ENCODE measurements around the gene MEF2D. TPM values are rescaled to one million over a fixed set of nuclear protein-coding genes. Genes with fewer than 3 reads are reported as not detected.

The MEF2D gene
- total and polyA plus RNA-seq, 8 donors = 7.7 to 136 (median 18.8) TPM

GRCh38 chr1:156500793-156501506 is 375 bp upstream of the MEF2D start:
- Histone ChIP-seq H3K27me3 (no peaks in the 10 kb centered on the region), H3K27ac (peak overlapping the region; percentile 99 to 100 (median 100)), H3K9me3 (no peaks in the 10 kb centered on the region), H3K36me3 (no peaks in the 10 kb centered on the region), H3K4me3 (peak overlapping the region; percentile 80 to 95 (median 88)), H3K4me1 (peaks cover 66 to 78% (median 77%) of the 10 kb centered on the region in 4 donors)
- TF ChIP-seq POLR2AphosphoS5 (IDR thresholded peaks at IDR 0.05) (peak; percentile 97 to 99 (median 99)), EP300 (IDR thresholded peaks at IDR 0.05) (peak; percentile 17), POLR2A (IDR thresholded peaks at IDR 0.05) (peak in 2 of 4 donors; percentile 72 to 84), CTCF (IDR thresholded peaks at IDR 0.05) (peak in 5 of 7 experiments; percentile 26 to 65 (median 50))
- intact Hi-C loops (cut with DNase I; ENCODE audit: low total_unique reads) = no loop called here
- DNase-seq = peak; percentile 95 to 99
- 0 to 1% (median 0%) methylated on average over 30 to 56 of the region's 57 CpGs for WGBS, 5 donors

- TF ChIP-seq CTCF (IDR thresholded peaks at IDR 0.05) (no peak), EP300 (IDR thresholded peaks at IDR 0.05) (no peak), POLR2A (IDR thresholded peaks at IDR 0.05) (no peak), POLR2AphosphoS5 (IDR thresholded peaks at IDR 0.05) (no peak)
- H3K4me1 ChIP-seq = peaks cover 71 to 83% (median 80%) of the 10 kb centered on the region in 4 donors
- intact Hi-C loops (cut with DNase I; ENCODE audit: low total_unique reads) = no loop called here
- no peaks in the 10 kb centered on the region for H3K9me3 ChIP-seq
- peak overlapping the region; percentile 80 to 95 (median 88) for H3K4me3 ChIP-seq
- DNase-seq = peak in 1 of 2 donors; percentile 87
- WGBS, 5 donors = 0 to 1% (median 1%) methylated on average over 21 to 51 of the region's 51 CpGs
- peaks cover 0 to under 1% (median 0%) of the 10 kb centered on the region in 4 donors for H3K36me3 ChIP-seq
- H3K27ac ChIP-seq = peak overlapping the region; percentile 98 to 100 (median 100)
- no peaks in the 10 kb centered on the region for H3K27me3 ChIP-seq
These were observed 583 bp downstream of the MEF2D start for GRCh38 chr1:156499842-156500542.

GRCh38 chr1:156499194-156499841 is 1.3 kb downstream of the MEF2D start:
- peak in 1 of 2 donors; percentile 25 for DNase-seq
- Histone ChIP-seq H3K27ac (peak overlapping the region; percentile 98 to 100 (median 100)), H3K27me3 (no peaks in the 10 kb centered on the region), H3K9me3 (no peaks in the 10 kb centered on the region), H3K4me3 (peak overlapping the region; percentile 80 to 95 (median 88)), H3K36me3 (peaks cover 0 to 7% (median 0%) of the 10 kb centered on the region in 4 donors), H3K4me1 (peaks cover 72 to 83% (median 81%) of the 10 kb centered on the region in 4 donors)
- intact Hi-C loops (cut with DNase I; ENCODE audit: low total_unique reads) = no loop called here
- TF ChIP-seq EP300 (IDR thresholded peaks at IDR 0.05) (no peak), CTCF (IDR thresholded peaks at IDR 0.05) (no peak), POLR2A (IDR thresholded peaks at IDR 0.05) (no peak), POLR2AphosphoS5 (IDR thresholded peaks at IDR 0.05) (no peak)
- WGBS, 5 donors = 0 to 2% (median 1%) methylated on average over 9 to 14 of the region's 14 CpGs

Data from stomach (tissue), 9 donors.